Effector CD4-positive, alpha-beta T cell (primary cell): Measurements from ENCODE around the gene TRMT11.
A peak's percentile ranks its signal among the peaks of the same experiment; 100 is the strongest.
"Not testable (repeated sequence)": the region's sequence is repeated elsewhere in the genome, so short reads cannot be mapped to it uniquely, and the experiment has no call there.

Experiments used
- DNase-seq: peaks from one replicate; pipeline ENCODE4 v3.0.0-alpha.2; 2020

Gene TRMT11

GRCh38 chr6:125994670-125995488 is 8.5 kb downstream of the TRMT11 start:
- no peak for DNase-seq

- peak; percentile 65 for DNase-seq
Measured at GRCh38 chr6:125995972-125996580, 9.7 kb downstream of the TRMT11 start.

GRCh38 chr6:126002755-126003679 is 16.7 kb downstream of the TRMT11 start:
- no peak for DNase-seq

GRCh38 chr6:126007800-126008199 is 21.5 kb downstream of the TRMT11 start:
- no peak for DNase-seq

- no peak for DNase-seq
Measured at GRCh38 chr6:126010040-126010439, 23.7 kb downstream of the TRMT11 start.

- DNase-seq, result no peak
Measured at GRCh38 chr6:126015863-126016262, 29.5 kb downstream of the TRMT11 start.

GRCh38 chr6:126016591-126016990 is 30.3 kb downstream of the TRMT11 start:
- DNase-seq, result no peak

- DNase-seq, result no peak
Measured at GRCh38 chr6:126017668-126018067, 31.3 kb downstream of the TRMT11 start.

GRCh38 chr6:126020305-126021050 is 34.1 kb downstream of the TRMT11 start:
- no peak for DNase-seq

GRCh38 chr6:126023474-126023873 is 37.1 kb downstream of the TRMT11 start:
- DNase-seq, result not testable (repeated sequence)

- no peak for DNase-seq
Measured at GRCh38 chr6:126026001-126026400, 39.7 kb downstream of the TRMT11 start.

GRCh38 chr6:126027601-126028000 is 41.3 kb downstream of the TRMT11 start:
- DNase-seq, result no peak

- no peak for DNase-seq
Measured at GRCh38 chr6:126030045-126030444, 43.7 kb downstream of the TRMT11 start.

- no peak for DNase-seq
Measured at GRCh38 chr6:126033696-126034095, 47.4 kb downstream of the TRMT11 start.

GRCh38 chr6:126034656-126035055 is 48.3 kb downstream of the TRMT11 start:
- no peak for DNase-seq

- DNase-seq, result no peak
Measured at GRCh38 chr6:126035764-126036163, 49.4 kb downstream of the TRMT11 start.

- DNase-seq, result no peak
Measured at GRCh38 chr6:126038234-126038633, 51.9 kb downstream of the TRMT11 start.

GRCh38 chr6:126039284-126039683 is 52.9 kb downstream of the TRMT11 start:
- no peak for DNase-seq

GRCh38 chr6:126040394-126040793 is 54.1 kb downstream of the TRMT11 start:
- DNase-seq, result no peak

GRCh38 chr6:126040826-126041225 is 54.5 kb downstream of the TRMT11 start:
- no peak for DNase-seq

GRCh38 chr6:126041516-126041915 is 55.2 kb downstream of the TRMT11 start:
- DNase-seq, result no peak

- no peak for DNase-seq
Measured at GRCh38 chr6:126042001-126042419, 55.7 kb downstream of the TRMT11 start.

GRCh38 chr6:126047648-126048047 is 61.3 kb downstream of the TRMT11 start:
- no peak for DNase-seq
